CD4-positive, alpha-beta T cell (primary cell): ENCODE results near the gene MYO9A. TPM values are rescaled to one million over a fixed set of nuclear protein-coding genes. Genes with fewer than 3 reads are reported as not detected.

Experiments used
- ATAC-seq: fragments of 200-7000 bp; cut with Tn5 transposase; one replicate; pipeline ENCODE4 v1.10.0; 2022; ENCODE audit warnings: mild to moderate bottlenecking; ENCODE audit not compliant: poor library complexity
- CTCF ChIA-PET: fragments of 350-600 bp; sonication (Branson Sonifier 250); formaldehyde crosslinking; loops from one replicate; lab custom pipeline; 2021; ENCODE audit warnings: antibody characterized with exemption, inconsistent platforms; lab: Charles Lee
- POLR2A ChIA-PET: fragments of 350-600 bp; sonication (Branson Sonifier 250); formaldehyde crosslinking; loops from one replicate; lab custom pipeline; 2021; ENCODE audit warnings: antibody characterized with exemption, inconsistent platforms; lab: Charles Lee
- DNase-seq, 14 experiments: peaks; one replicate each; pipeline ENCODE4 v3.0.0-alpha.2; 2013 to 2020; ENCODE audit warnings: mixed read lengths in 2 of 14
- H3K27ac ChIP-seq, 2 donors: one replicate each; pipeline versions ENCODE4 v1.5.1 to v1.7.0; 2013; ENCODE audit warnings: low read length in 2 of 2, low read depth in 1 of 2, mild to moderate bottlenecking in 1 of 2
- H3K27me3 ChIP-seq, 2 experiments: 1 replicate in 1 of 2; 2 replicates in 1 of 2; pipeline versions ENCODE4 v1.6.1 to v1.7.0; 2013; ENCODE audit warnings: low read length in 2 of 2, control low read depth in 1 of 2, mild to moderate bottlenecking in 1 of 2, moderate library complexity in 1 of 2; ENCODE audit not compliant: insufficient read depth in 2 of 2, control insufficient read depth in 1 of 2
- H3K36me3 ChIP-seq: one replicate; pipeline ENCODE4 v1.6.1; 2013; ENCODE audit warnings: low read length, control low read depth; ENCODE audit not compliant: insufficient read depth
- H3K4me1 ChIP-seq: one replicate; pipeline ENCODE4 v1.6.1; 2013; ENCODE audit warnings: low read length, control low read depth; ENCODE audit not compliant: insufficient read depth
- H3K4me3 ChIP-seq: one replicate; pipeline ENCODE4 v1.5.1; 2013; ENCODE audit warnings: mild to moderate bottlenecking, low read length, moderate library complexity
- H3K9me3 ChIP-seq, 2 experiments: 1 replicate in 1 of 2; 2 replicates in 1 of 2; pipeline versions ENCODE4 v1.6.1 to v1.7.0; 2013; ENCODE audit warnings: low read length in 2 of 2, mild to moderate bottlenecking in 2 of 2, control low read depth in 1 of 2, moderate library complexity in 1 of 2; ENCODE audit not compliant: control insufficient read depth in 1 of 2, insufficient read depth in 1 of 2
- H3K27ac Mint-ChIP-seq: one replicate; pipeline ENCODE4 v1.8.0; 2020; ENCODE audit warnings: mixed read lengths
- H3K27me3 Mint-ChIP-seq: one replicate; pipeline ENCODE4 v1.8.0; 2021; ENCODE audit warnings: mixed read lengths
- H3K36me3 Mint-ChIP-seq: one replicate; pipeline ENCODE4 v1.8.0; 2021; ENCODE audit warnings: low read depth, mixed read lengths
- H3K4me1 Mint-ChIP-seq: one replicate; pipeline ENCODE4 v1.8.0; 2021; ENCODE audit warnings: low read depth, mixed read lengths
- H3K4me3 Mint-ChIP-seq: one replicate; pipeline ENCODE4 v1.8.0; 2020; ENCODE audit warnings: mild to moderate bottlenecking, mixed read lengths
- H3K9me3 Mint-ChIP-seq: one replicate; pipeline ENCODE4 v1.8.0; 2020; ENCODE audit warnings: mixed read lengths
- intact Hi-C, 2 experiments: fragments of 100-400 bp; cut with DNase I in 1 of 2; cut with micrococcal nuclease in 1 of 2; formaldehyde crosslinking; loops; one replicate each; pipeline versions ENCODE4 v1.15.1 to v1.9.0; 2023 to 2025; cut with DNase I, micrococcal nuclease
- total RNA-seq, 174 experiments: library from RNA in 2 of 174; stranded (reverse) in 2 of 174; gene quantifications; one replicate each; pipeline ENCODE4 v1.2.3 and lab custom pipeline; 2021 to 2026
- TF ChIP-seq, protein P1 (sequence below): fragments of 200-600 bp; IDR thresholded peaks from one replicate; pipeline ENCODE4 v1.8.0; 2022; ENCODE audit warnings: antibody characterized with exemption, mild to moderate bottlenecking

MYO9A gene
- total RNA-seq, 2 experiments from 2014 or later: 23.4 to 29.1 TPM

DNA sequence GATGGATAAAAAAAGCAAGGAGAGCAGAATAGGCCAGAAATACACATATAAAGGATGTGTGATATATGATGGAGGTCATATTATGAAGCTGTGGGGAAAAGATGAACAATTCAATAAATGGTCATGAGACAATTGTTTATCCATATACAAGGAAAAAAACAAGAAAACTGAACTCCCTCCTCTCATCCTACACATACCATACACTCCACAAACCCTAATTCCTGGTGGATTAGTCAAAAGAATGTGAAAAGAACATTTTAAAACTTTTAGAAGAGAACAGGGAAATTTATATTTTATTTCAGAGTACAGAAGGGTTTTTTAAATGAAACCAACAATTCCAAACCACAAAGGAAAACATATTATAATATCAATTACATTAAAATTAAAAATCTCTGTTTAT is 342.1 kb downstream of the MYO9A start:
- CTCF ChIA-PET: no interaction called here
- peaks cover 6% of the 10 kb centered on the region for H3K4me1 Mint-ChIP-seq

DNA sequence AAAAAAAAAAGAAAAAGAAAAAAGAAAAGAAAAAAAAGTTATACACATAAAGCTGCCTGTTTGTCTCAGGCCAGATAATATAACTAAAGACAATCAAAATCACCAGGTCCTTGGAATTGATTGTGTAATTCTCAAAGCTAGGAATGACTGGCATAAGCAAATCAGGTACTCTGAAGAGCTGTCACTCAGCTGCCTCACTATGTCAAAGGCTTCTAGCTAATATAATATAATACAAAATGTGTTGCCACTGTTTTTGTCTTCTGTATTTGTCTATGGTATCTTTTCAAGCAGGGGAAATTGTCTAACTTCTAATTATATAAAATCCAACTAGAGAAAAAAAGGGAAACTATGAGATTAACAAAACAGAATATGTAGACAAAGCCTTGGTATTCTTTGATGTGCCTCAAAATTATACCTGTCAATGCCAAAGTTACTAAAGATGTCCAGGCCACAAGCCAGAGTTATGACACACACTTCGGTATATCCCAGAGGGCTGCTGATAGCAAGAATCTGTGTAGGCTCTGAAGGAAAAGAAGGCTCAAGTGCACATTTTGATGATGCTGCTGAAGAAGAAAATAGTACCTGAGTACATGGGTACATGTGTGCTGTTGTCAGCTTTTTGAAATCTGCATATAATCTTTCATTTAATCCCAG is 344.6 kb downstream of the MYO9A start:
- ATAC-seq (no peak), DNase-seq (no peak)
- no peaks in the 10 kb centered on the region for H3K36me3 ChIP-seq
- H3K27ac ChIP-seq: no peak overlapping the region
- Mint-ChIP-seq H3K27me3 (peaks cover 13% of the 10 kb centered on the region), H3K9me3 (no peaks in the 10 kb centered on the region), H3K4me3 (no peak overlapping the region), H3K4me1 (no peaks in the 10 kb centered on the region), H3K36me3 (no peaks in the 10 kb centered on the region), H3K27ac (no peak overlapping the region)
- CTCF ChIA-PET: no interaction called here
- no peaks in the 10 kb centered on the region for H3K9me3 ChIP-seq
- POLR2A ChIA-PET: no interaction called here
- intact Hi-C loops: no loop called here
- no peaks in the 10 kb centered on the region for H3K4me1 ChIP-seq
- H3K27me3 ChIP-seq: no peaks in the 10 kb centered on the region
- TF ChIP-seq, protein P1, sequence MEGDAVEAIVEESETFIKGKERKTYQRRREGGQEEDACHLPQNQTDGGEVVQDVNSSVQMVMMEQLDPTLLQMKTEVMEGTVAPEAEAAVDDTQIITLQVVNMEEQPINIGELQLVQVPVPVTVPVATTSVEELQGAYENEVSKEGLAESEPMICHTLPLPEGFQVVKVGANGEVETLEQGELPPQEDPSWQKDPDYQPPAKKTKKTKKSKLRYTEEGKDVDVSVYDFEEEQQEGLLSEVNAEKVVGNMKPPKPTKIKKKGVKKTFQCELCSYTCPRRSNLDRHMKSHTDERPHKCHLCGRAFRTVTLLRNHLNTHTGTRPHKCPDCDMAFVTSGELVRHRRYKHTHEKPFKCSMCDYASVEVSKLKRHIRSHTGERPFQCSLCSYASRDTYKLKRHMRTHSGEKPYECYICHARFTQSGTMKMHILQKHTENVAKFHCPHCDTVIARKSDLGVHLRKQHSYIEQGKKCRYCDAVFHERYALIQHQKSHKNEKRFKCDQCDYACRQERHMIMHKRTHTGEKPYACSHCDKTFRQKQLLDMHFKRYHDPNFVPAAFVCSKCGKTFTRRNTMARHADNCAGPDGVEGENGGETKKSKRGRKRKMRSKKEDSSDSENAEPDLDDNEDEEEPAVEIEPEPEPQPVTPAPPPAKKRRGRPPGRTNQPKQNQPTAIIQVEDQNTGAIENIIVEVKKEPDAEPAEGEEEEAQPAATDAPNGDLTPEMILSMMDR: no peak
- H3K4me3 ChIP-seq: no peak overlapping the region

More for the DNA sequence above, 342.1 kb downstream of the MYO9A start:
- DNase-seq (no peak), ATAC-seq (no peak)
- TF ChIP-seq, protein P1: no peak
- H3K9me3 ChIP-seq: no peaks in the 10 kb centered on the region
- H3K36me3 Mint-ChIP-seq: no peaks in the 10 kb centered on the region
- no peaks in the 10 kb centered on the region for H3K27me3 ChIP-seq
- intact Hi-C loops: no loop called here
- POLR2A ChIA-PET: no interaction called here
- no peak overlapping the region for H3K4me3 ChIP-seq
- no peaks in the 10 kb centered on the region for H3K9me3 Mint-ChIP-seq
- H3K36me3 ChIP-seq: no peaks in the 10 kb centered on the region
- peaks cover 4% of the 10 kb centered on the region for H3K4me1 ChIP-seq
- no peak overlapping the region for H3K27ac Mint-ChIP-seq
- H3K4me3 Mint-ChIP-seq: no peak overlapping the region
- peaks cover 14% of the 10 kb centered on the region for H3K27me3 Mint-ChIP-seq
- no peak overlapping the region for H3K27ac ChIP-seq

Other genes starting within 250 kb of the MYO9A start
- under 1 TPM in 1 of 2 experiments, not detected in 1; 0.14 TPM for gene SENP8, start 253 bp upstream of the MYO9A start, total RNA-seq
- gene GRAMD2A, start 79.6 kb upstream of the MYO9A start, total RNA-seq: not detected
- gene PKM, start 113.0 kb upstream of the MYO9A start, total RNA-seq: 100 to 1,000 TPM; 202 to 203 TPM
- 100 to 1,000 TPM; 128 to 133 TPM for gene PARP6, start 154.4 kb upstream of the MYO9A start, total RNA-seq
- 1 to 10 TPM; 2.4 TPM for gene CELF6, start 202.0 kb upstream of the MYO9A start, total RNA-seq